GM19025 (cell line): ENCODE results near the gene MRPL24.
"Not testable (repeated sequence)": the region's sequence is repeated elsewhere in the genome, so short reads cannot be mapped to it uniquely, and the experiment has no call there.

ENCODE experiments used
- ATAC-seq: cut with Tn5 transposase; IDR thresholded peaks from one replicate; pipeline ENCODE4 v1.9.1; 2021; ENCODE audit warnings: mild to moderate bottlenecking, low read depth, moderate library complexity; ENCODE audit not compliant: unreplicated experiment

The MRPL24 gene

DNA sequence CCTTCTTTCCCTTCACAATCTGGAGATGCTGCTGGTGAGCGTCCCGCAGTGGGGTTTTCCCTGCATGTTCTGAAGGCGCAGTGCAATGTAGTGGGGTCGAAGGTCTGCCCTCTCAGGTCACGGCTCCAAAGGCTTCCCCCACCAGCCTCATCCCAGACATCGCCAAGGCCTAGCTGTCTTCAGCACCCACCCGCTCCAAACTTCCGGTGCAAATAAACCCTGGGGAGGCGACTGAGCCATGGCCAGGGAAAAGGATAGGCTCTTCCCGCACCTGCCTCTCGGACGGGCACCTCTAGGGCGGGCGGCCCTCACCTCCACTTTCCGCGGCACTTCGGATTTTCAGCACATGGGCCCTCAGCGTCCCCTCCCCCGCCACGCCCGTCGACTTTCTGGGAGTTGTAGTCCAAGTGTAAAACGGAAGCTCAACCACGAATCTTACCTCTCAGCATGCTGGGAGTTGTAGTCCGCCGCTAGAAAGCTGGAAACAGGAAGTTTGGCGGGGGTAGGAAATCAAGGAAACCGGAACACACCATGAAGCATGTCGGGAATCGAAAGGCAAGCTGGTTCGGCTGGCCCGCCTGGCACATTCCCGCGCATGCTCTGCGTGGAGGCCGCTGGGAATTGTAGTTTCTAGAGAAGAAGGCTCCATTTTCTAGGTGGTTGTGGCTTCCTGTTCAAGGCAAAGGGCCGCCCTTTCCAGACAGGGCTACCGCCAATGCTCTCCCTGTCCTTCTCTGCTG is at the start of gene MRPL24:
TSS of gene MRPL24 (minus strand) at position 348 of the 740 bp plus-strand sequence. CDS start 2,384 bp downstream, outside the sequence.
- ATAC-seq, result peak; percentile 82

DNA sequence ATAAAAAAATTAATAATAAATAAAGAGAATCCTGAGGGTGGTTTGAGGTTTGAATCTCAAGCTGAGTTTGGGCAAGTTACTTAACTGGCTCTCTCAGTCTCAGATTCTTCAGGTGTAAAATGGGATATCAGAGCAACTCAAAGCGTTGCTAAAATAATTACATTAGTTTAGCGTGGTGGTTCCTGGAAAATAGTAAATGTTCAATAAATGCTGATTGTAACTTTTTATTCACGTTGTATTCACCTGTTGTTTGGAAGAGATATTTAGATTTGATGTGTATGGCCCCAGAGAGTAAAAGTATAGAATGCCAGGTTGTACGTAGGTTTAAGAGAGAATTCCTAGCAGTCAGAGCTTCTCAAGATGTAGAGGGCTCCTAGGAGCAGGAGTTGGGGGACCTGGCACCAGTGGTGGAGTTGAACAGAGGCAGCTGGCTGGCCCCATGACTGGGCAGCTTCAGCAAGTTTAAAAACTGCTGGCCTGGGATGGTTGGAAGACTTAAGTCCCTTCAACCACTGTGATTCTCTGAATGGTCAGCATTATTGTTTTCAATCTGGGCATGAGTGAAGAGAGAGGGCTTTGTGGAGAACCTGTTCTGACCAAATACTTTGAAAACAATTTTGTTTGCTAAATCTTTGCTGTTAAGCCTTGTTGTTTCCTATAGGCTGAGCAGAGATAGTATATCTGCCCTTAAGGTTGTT is 48.9 kb upstream of the MRPL24 start:
- no peak for ATAC-seq

DNA sequence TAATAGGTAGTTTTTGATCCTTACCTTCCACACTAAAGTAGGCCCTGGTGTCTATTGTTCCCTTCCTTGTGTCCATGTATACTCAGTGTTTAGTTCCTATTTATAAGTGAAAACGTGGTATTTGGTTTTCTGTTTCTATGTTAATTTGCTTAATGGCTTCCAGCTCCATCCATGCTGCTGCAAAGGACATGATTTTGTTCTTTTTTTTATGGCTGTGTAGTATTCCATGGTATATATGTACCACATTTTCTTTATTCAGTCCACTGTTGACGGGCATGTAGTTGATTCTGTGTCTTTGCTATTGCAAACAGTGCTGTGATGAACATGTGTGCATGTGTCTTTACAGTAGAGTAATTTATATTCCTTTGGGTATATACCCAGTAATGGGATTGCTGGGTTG is 47.2 kb upstream of the MRPL24 start:
- no peak for ATAC-seq

DNA sequence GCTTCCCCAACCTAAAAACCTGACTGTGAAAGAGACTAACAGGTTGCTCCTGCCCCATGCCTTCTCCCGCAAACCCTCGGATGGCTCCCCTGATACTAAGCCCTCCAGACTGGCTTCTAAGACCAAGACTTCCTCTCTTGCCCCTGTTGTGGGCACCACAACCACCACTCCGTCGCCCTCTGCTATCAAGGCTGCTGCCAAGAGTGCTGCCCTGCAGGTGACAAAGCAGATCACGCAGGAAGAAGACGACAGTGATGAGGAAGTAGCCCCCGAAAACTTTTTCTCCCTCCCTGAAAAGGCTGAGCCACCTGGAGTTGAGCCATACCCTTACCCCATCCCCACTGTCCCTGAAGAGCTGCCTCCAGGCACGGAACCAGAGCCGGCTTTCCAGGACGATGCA is 45.8 kb upstream of the MRPL24 start:
- ATAC-seq, result no peak

GRCh38 chr1:156785458-156785857 is 44.6 kb upstream of the MRPL24 start:
- ATAC-seq, result no peak

GRCh38 chr1:156781585-156782186 is 40.8 kb upstream of the MRPL24 start:
- ATAC-seq, result no peak

DNA sequence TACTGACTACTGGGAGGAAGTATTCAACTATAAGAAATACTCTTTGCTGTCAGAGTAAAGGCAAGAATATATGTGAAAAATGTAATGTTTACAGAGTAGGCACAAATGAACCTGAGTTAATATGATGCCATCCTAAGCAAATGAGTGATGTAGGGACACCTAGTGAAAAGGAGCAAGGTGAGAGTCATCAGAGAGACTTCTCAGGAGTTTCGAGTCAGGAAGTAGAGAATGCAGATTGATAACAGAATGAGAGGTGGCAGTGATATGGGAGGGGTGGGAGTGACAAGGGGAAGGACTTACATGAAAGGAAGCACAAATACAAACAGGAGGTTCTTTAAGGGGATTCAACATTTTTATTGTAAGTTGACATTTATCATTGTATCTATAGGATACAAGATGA is 36.7 kb upstream of the MRPL24 start:
- no peak for ATAC-seq

DNA sequence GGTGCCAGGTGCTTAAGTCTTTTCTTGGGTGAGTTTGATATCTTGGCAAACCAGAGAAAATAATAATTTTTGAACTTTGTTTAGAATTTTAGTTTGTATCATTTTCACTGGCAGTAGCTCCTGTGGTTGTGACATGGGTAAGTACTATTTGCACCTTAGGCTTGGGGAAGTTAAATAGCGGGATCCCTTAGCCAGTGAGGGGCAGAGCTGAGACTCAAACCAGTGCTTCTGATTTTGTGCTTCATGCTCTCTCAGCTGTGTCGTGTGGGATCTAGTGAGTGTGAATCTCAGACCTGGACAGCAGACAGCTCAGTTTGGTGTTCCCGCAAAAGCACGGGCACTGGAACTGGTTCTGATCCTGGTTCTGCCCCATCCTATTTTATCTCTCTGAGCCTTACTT is 36.1 kb upstream of the MRPL24 start:
- no peak for ATAC-seq

GRCh38 chr1:156775799-156776198 is 34.9 kb upstream of the MRPL24 start:
- no peak for ATAC-seq

DNA sequence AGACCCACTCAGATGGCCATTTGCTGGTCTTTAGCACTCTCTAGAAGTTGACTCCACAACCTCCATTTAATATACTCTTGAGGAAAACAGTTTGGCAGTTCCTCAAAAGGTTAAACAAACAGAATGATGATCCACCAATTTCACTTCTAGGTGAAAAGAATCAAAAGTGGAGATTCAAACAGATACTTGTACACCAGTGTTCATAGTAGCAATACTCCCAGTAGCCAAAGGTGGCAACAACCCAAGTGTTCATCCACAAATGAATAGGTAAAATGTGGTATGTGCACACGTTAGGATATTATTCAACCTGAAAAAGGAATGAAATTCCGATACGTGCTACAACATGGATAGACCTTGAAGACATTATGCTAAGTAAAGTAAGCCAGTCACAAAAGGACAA is 32.7 kb upstream of the MRPL24 start:
- ATAC-seq, result no peak

GRCh38 chr1:156772728-156773497 is 32.0 kb upstream of the MRPL24 start:
- no peak for ATAC-seq

DNA sequence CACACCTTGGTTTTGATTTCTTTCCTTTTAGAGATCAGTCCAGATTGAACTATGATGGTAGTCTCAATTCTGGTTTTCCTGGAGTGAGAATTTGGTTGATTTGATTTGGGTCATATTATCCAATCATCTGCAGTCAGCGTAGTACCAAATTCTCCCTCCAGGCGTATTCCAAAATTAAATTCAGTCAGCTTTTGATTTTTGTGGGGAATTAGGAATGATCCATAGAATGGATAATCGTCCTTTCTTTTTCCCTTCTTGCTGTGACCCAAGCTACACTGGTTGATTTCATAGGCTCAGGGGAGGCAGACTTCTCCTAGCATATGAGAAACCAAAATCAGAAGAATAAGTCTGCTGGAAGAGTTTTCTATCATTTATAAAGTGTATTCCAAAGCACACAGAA is 31.3 kb upstream of the MRPL24 start:
- ATAC-seq, result no peak

GRCh38 chr1:156768610-156769295 is 27.9 kb upstream of the MRPL24 start:
- ATAC-seq, result no peak

- ATAC-seq, result no peak
Observed at GRCh38 chr1:156767879-156768604, 27.2 kb upstream of the MRPL24 start.

- ATAC-seq, result peak; percentile 89
Observed at GRCh38 chr1:156767101-156767878, 26.4 kb upstream of the MRPL24 start, which contains the start of gene PRCC. TSS of gene PRCC (plus strand) at chr1:156767535. CDS start at chr1:156767772, 237 bp downstream.

DNA sequence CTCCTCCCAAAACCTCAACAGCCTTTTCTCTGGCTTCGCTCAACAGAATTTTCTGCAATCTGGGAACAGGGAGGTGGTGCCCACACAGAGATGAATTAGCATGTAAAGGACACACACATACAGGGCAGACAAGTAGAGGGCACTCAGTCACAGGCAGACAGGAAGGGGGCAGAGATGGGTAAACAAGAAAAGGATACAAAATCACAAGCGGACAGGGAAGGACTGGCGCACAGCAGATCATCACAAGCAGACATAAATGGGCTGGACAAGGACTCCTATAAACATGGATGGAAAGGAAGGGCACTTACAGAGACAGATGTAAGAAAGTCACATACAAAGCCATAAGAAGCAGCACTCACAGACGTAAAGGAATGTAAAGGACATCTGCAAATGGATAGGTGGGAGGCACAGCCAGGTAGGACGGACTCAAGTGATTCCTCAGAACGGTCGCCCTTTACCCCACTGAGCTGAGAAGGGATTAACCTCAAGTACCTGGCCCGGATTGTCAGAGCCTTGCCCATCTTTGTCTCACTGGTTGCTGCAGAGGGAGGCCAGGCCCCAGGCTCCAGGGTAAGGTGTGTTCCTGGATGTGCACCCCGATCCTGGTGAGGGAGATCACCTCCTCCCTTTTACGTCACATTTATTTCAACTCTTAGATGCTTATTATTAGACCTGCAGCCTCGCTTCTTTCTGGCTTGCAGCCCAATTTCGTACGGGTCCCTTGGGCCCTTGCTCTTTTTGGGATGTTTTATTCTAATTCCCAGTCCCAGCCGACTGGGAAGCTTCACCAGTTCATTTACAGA is 25.6 kb upstream of the MRPL24 start:
- peak; percentile 4 for ATAC-seq

DNA sequence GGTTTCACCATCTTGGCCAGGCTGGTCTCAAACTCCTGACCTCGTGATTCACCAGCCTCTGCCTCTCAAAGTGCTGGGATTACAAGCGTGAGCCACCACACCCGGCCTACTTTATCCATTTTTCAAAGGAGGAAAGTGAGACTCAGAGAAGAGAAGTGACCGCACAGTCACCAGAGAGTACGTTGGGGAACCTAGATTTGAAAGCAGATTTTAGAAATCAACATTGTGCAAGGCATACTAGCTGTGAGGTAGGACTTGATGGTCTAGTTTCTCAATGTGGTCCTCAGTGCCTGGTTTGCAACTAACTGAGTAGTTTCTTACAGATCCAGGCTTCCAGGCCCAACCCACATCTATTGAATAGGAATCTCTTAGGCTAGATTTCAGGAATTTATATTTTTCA is 24.8 kb upstream of the MRPL24 start:
- ATAC-seq, result no peak

GRCh38 chr1:156765136-156765535 is 24.2 kb upstream of the MRPL24 start:
- not testable (repeated sequence) for ATAC-seq
